ENCODE results near the gene CBX8. TPM values are rescaled to one million over a fixed set of nuclear protein-coding genes. Genes with fewer than 3 reads are reported as not detected.

The CBX8 gene
- total and polyA plus RNA-seq, 2 of the 13 experiments (the other 11 are each of a cell fraction or from before 2014, with no cell fraction given): 0.34 to 12.6 TPM

DNA sequence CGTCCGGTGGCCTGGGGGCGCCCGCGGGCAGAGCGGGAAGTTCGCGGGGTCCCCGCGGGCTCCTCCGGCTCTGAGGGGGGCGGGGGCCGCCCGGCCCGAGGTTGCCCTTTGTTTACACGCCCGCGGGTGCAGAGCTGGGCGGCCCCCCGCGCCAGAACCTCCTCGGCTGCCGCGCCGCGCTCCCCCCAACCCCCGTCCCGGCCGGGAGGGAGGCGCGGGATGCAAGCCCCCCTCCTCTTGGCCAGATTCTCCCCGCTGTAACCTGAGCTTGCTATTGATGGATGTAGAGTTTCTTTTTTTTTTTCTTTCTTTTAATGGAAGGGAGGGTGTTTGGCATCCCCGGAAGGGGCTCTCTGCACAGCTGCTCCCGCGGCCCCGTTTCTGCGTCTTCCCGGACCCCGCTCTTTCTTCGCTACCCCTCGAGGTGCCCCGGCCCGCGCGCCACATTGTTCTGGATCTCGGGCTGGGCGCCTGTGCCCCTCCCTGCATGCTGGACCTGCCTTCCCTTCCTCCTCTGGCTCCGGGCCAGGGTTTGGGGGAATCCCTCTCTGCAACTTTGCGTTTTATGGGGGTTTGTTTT lies 18.3 kb downstream of the CBX8 start (continued):
- TF ChIP-seq ZNF318 (CRISPR knock-in tag; IDR thresholded peaks at IDR 0.05) (no peak), CENPX (CRISPR knock-in tag; IDR thresholded peaks at IDR 0.05) (no peak), REL (CRISPR knock-in tag; conservative IDR thresholded peaks at IDR 0.05) (0 out of 2 replicates have a peak, but pooled peaks have one; percentile 61), ZFP36L1 (CRISPR knock-in tag; IDR thresholded peaks at IDR 0.05) (no peak), HDAC6 (IDR thresholded peaks at IDR 0.05; ENCODE audit: low read depth, low read length) (no peak), ZNF563 (CRISPR knock-in tag; IDR thresholded peaks at IDR 0.05) (peak; percentile 75), ZFP37 (CRISPR knock-in tag; IDR thresholded peaks at IDR 0.05; ENCODE audit: borderline replicate concordance) (no peak), NCOR1 (IDR thresholded peaks at IDR 0.05; ENCODE audit: borderline replicate concordance, low read length) (no peak), BCLAF1 (IDR thresholded peaks at IDR 0.05) (no peak)
- TF ChIP-seq, protein P1, sequence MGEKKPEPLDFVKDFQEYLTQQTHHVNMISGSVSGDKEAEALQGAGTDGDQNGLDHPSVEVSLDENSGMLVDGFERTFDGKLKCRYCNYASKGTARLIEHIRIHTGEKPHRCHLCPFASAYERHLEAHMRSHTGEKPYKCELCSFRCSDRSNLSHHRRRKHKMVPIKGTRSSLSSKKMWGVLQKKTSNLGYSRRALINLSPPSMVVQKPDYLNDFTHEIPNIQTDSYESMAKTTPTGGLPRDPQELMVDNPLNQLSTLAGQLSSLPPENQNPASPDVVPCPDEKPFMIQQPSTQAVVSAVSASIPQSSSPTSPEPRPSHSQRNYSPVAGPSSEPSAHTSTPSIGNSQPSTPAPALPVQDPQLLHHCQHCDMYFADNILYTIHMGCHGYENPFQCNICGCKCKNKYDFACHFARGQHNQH (CRISPR knock-in tag; IDR thresholded peaks at IDR 0.05): no peak
- TF ChIP-seq, protein P2, sequence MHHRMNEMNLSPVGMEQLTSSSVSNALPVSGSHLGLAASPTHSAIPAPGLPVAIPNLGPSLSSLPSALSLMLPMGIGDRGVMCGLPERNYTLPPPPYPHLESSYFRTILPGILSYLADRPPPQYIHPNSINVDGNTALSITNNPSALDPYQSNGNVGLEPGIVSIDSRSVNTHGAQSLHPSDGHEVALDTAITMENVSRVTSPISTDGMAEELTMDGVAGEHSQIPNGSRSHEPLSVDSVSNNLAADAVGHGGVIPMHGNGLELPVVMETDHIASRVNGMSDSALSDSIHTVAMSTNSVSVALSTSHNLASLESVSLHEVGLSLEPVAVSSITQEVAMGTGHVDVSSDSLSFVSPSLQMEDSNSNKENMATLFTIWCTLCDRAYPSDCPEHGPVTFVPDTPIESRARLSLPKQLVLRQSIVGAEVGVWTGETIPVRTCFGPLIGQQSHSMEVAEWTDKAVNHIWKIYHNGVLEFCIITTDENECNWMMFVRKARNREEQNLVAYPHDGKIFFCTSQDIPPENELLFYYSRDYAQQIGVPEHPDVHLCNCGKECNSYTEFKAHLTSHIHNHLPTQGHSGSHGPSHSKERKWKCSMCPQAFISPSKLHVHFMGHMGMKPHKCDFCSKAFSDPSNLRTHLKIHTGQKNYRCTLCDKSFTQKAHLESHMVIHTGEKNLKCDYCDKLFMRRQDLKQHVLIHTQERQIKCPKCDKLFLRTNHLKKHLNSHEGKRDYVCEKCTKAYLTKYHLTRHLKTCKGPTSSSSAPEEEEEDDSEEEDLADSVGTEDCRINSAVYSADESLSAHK (CRISPR knock-in tag; IDR thresholded peaks at IDR 0.05; ENCODE audit: borderline replicate concordance): no peak

Measured in HepG2 (cell line).